Parathyroid adenoma (tissue), 2 donors: ENCODE results near the gene SLC7A1.

Experiments used
- H2AFZ ChIP-seq: fragments of 300-600 bp; sonication (generic); one replicate; pipeline ENCODE4 v1.7.0; 2017; ENCODE audit warnings: antibody characterized with exemption, mild to moderate bottlenecking
- H3K27ac ChIP-seq: fragments of 300-600 bp; sonication (generic); one replicate; pipeline ENCODE4 v1.7.0; 2017
- H3K27me3 ChIP-seq: fragments of 300-600 bp; sonication (generic); one replicate; pipeline ENCODE4 v1.7.0; 2017; ENCODE audit warnings: low read length; ENCODE audit not compliant: control insufficient read depth, insufficient read depth
- H3K36me3 ChIP-seq: fragments of 300-600 bp; sonication (generic); one replicate; pipeline ENCODE4 v1.7.0; 2017; ENCODE audit warnings: low read length; ENCODE audit not compliant: control insufficient read depth, insufficient read depth
- H3K4me1 ChIP-seq: fragments of 300-600 bp; sonication (generic); one replicate; pipeline ENCODE4 v1.7.0; 2017; ENCODE audit warnings: control low read depth
- H3K4me2 ChIP-seq: fragments of 300-600 bp; sonication (generic); one replicate; pipeline ENCODE4 v1.7.0; 2017; ENCODE audit warnings: low read length
- H3K4me3 ChIP-seq: fragments of 300-600 bp; sonication (generic); one replicate; pipeline ENCODE4 v1.7.0; 2017; ENCODE audit warnings: low read depth, low read length
- H3K79me2 ChIP-seq: fragments of 300-600 bp; sonication (generic); one replicate; pipeline ENCODE4 v1.7.0; 2017; ENCODE audit warnings: control low read depth
- H3K9ac ChIP-seq: fragments of 300-600 bp; sonication (generic); one replicate; pipeline ENCODE4 v1.7.0; 2017; ENCODE audit warnings: mild to moderate bottlenecking
- H3K9me3 ChIP-seq: fragments of 300-600 bp; sonication (generic); one replicate; pipeline ENCODE4 v1.7.0; 2017; ENCODE audit warnings: low read length; ENCODE audit not compliant: control insufficient read depth
- TF ChIP-seq, protein P1 (sequence below): fragments of 300-600 bp; sonication (generic); IDR thresholded peaks from one replicate; pipeline ENCODE4 v1.7.0; 2017; ENCODE audit warnings: antibody characterized with exemption, mild to moderate bottlenecking
- donor health status: primary hyperparathyroidism.

The SLC7A1 gene

GRCh38 chr13:29510651-29511084 is 84.8 kb downstream of the SLC7A1 start:
- Histone ChIP-seq H3K79me2 (no peaks in the 10 kb centered on the region), H3K27me3 (no peaks in the 10 kb centered on the region), H2AFZ (no peak overlapping the region), H3K9me3 (no peaks in the 10 kb centered on the region), H3K4me1 (no peaks in the 10 kb centered on the region), H3K4me3 (no peak overlapping the region), H3K9ac (no peak overlapping the region), H3K36me3 (no peaks in the 10 kb centered on the region), H3K4me2 (no peak overlapping the region), H3K27ac (no peak overlapping the region)
- TF ChIP-seq, protein P1, sequence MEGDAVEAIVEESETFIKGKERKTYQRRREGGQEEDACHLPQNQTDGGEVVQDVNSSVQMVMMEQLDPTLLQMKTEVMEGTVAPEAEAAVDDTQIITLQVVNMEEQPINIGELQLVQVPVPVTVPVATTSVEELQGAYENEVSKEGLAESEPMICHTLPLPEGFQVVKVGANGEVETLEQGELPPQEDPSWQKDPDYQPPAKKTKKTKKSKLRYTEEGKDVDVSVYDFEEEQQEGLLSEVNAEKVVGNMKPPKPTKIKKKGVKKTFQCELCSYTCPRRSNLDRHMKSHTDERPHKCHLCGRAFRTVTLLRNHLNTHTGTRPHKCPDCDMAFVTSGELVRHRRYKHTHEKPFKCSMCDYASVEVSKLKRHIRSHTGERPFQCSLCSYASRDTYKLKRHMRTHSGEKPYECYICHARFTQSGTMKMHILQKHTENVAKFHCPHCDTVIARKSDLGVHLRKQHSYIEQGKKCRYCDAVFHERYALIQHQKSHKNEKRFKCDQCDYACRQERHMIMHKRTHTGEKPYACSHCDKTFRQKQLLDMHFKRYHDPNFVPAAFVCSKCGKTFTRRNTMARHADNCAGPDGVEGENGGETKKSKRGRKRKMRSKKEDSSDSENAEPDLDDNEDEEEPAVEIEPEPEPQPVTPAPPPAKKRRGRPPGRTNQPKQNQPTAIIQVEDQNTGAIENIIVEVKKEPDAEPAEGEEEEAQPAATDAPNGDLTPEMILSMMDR: no peak

DNA sequence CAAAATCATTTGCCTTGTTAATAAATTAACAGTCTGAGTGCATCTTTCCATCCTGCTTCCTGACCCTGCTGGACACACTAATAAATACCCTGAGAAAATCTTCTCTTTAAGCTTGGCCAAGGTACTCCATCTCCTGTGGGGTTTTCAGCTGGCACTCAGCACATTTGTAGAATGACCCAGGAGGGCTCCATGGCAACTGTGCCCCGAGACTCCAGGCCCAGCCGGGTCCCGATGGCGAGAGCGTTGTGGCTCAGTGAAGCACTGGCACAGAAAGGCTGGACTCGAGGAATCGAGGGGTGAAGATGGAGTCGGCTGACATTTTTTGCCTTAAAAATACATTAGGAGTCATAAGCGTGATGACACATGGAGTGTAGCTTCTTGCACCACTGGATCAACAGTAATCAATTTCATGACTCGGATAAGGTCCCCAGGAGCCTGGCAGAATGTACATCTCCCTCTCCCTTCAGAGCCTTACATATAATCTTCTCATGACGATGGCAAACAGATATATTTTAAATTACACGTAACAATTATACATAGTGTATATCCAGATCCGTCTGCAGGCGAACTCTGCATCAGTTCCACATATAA is 85.4 kb downstream of the SLC7A1 start:
- no peak overlapping the region for H3K27ac ChIP-seq
- H2AFZ ChIP-seq: no peak overlapping the region

GRCh38 chr13:29508876-29509252 is 86.6 kb downstream of the SLC7A1 start:
- TF ChIP-seq, protein P1: no peak
- Histone ChIP-seq H3K79me2 (no peaks in the 10 kb centered on the region), H3K9ac (no peak overlapping the region), H3K4me1 (no peaks in the 10 kb centered on the region), H3K27me3 (no peaks in the 10 kb centered on the region), H3K36me3 (no peaks in the 10 kb centered on the region), H3K27ac (no peak overlapping the region), H3K4me3 (no peak overlapping the region), H2AFZ (no peak overlapping the region), H3K9me3 (no peaks in the 10 kb centered on the region), H3K4me2 (no peak overlapping the region)

More for the DNA sequence above, 85.4 kb downstream of the SLC7A1 start:
- Histone ChIP-seq H3K4me1 (no peaks in the 10 kb centered on the region), H3K27me3 (no peaks in the 10 kb centered on the region), H3K79me2 (no peaks in the 10 kb centered on the region), H3K9me3 (no peaks in the 10 kb centered on the region), H3K36me3 (no peaks in the 10 kb centered on the region), H3K9ac (no peak overlapping the region), H3K4me3 (no peak overlapping the region), H3K4me2 (no peak overlapping the region)
- TF ChIP-seq, protein P1: no peak

GRCh38 chr13:29508130-29508875 is 87.2 kb downstream of the SLC7A1 start:
- no peaks in the 10 kb centered on the region for H3K9me3 ChIP-seq
- H3K9ac ChIP-seq: no peak overlapping the region
- no peak overlapping the region for H2AFZ ChIP-seq
- no peak overlapping the region for H3K4me3 ChIP-seq
- TF ChIP-seq, protein P1: peak; percentile 88
- H3K27me3 ChIP-seq: no peaks in the 10 kb centered on the region
- no peak overlapping the region for H3K27ac ChIP-seq
- H3K4me1 ChIP-seq: no peaks in the 10 kb centered on the region
- no peaks in the 10 kb centered on the region for H3K79me2 ChIP-seq
- H3K4me2 ChIP-seq: no peak overlapping the region
- H3K36me3 ChIP-seq: no peaks in the 10 kb centered on the region
